Measurements from ENCODE around the gene NTSR1.
A peak's percentile ranks its signal among the peaks of the same experiment; 100 is the strongest.

Gene NTSR1

GRCh38 chr20:62776692-62777527 is 68.3 kb downstream of the NTSR1 start:
- peak; percentile 84 for DNase-seq (ENCODE audit: low spot score)
- in situ Hi-C loops (cut with MboI; ENCODE audit: low sequenced_read_pairs, unreplicated experiment) = loop anchor here (25.0 kb wide), 1 partner anchor 115 kb away; no protein-coding TSS in a partner anchor
- TF ChIP-seq CTCF (IDR thresholded peaks at IDR 0.05; ENCODE audit: borderline replicate concordance, control extremely low read depth, extremely low read depth, insufficient read depth, missing control alignments) = no peak

GRCh38 chr20:62777528-62777830 is 68.8 kb downstream of the NTSR1 start:
- no peak for TF ChIP-seq CTCF (IDR thresholded peaks at IDR 0.05; ENCODE audit: borderline replicate concordance, control extremely low read depth, extremely low read depth, insufficient read depth, missing control alignments)
- in situ Hi-C loops (cut with MboI; ENCODE audit: low sequenced_read_pairs, unreplicated experiment) = loop anchor here (25.0 kb wide), 1 partner anchor 115 kb away; no protein-coding TSS in a partner anchor
- DNase-seq (ENCODE audit: low spot score) = no peak

- in situ Hi-C loops (cut with MboI; ENCODE audit: low sequenced_read_pairs, unreplicated experiment) = loop anchor here (25.0 kb wide), 1 partner anchor 116 kb away; no protein-coding TSS in a partner anchor
- no peak for TF ChIP-seq CTCF (IDR thresholded peaks at IDR 0.05; ENCODE audit: borderline replicate concordance, control extremely low read depth, extremely low read depth, insufficient read depth, missing control alignments)
- DNase-seq (ENCODE audit: low spot score) = no peak
Observed at GRCh38 chr20:62778058-62778457, 69.4 kb downstream of the NTSR1 start.

- in situ Hi-C loops (cut with MboI; ENCODE audit: low sequenced_read_pairs, unreplicated experiment) = loop anchor here (25.0 kb wide), 1 partner anchor 117 kb away; no protein-coding TSS in a partner anchor
- TF ChIP-seq CTCF (IDR thresholded peaks at IDR 0.05; ENCODE audit: borderline replicate concordance, control extremely low read depth, extremely low read depth, insufficient read depth, missing control alignments) = no peak
- no peak for DNase-seq (ENCODE audit: low spot score)
Observed at GRCh38 chr20:62778601-62779416, 70.2 kb downstream of the NTSR1 start.

GRCh38 chr20:62779417-62779685 is 70.7 kb downstream of the NTSR1 start:
- TF ChIP-seq CTCF (IDR thresholded peaks at IDR 0.05; ENCODE audit: borderline replicate concordance, control extremely low read depth, extremely low read depth, insufficient read depth, missing control alignments) = no peak
- no peak for DNase-seq (ENCODE audit: low spot score)
- in situ Hi-C loops (cut with MboI; ENCODE audit: low sequenced_read_pairs, unreplicated experiment) = loop anchor here (25.0 kb wide), 1 partner anchor 117 kb away; no protein-coding TSS in a partner anchor

GRCh38 chr20:62780204-62780603 is 71.6 kb downstream of the NTSR1 start:
- DNase-seq (ENCODE audit: low spot score) = no peak
- no peak for TF ChIP-seq CTCF (IDR thresholded peaks at IDR 0.05; ENCODE audit: borderline replicate concordance, control extremely low read depth, extremely low read depth, insufficient read depth, missing control alignments)
- in situ Hi-C loops (cut with MboI; ENCODE audit: low sequenced_read_pairs, unreplicated experiment) = loop anchor here (25.0 kb wide), 1 partner anchor 118 kb away; no protein-coding TSS in a partner anchor

Measured in GM13976 (cell line).